ENCODE measurements around the gene KIZ. TPM values are rescaled to one million over a fixed set of nuclear protein-coding genes. Genes with fewer than 3 reads are reported as not detected.

KIZ gene
- total RNA-seq, 4 donors from 2014 or later = 37.5 to 45.6 (median 41.2) TPM

- no peak for TF ChIP-seq CTCF (IDR thresholded peaks at IDR 0.05; ENCODE audit: low read depth)
These were observed 17.5 kb downstream of the KIZ start for GRCh38 chr20:21143194-21143890.

- TF ChIP-seq CTCF (IDR thresholded peaks at IDR 0.05; ENCODE audit: low read depth) = no peak
These were observed 19.5 kb downstream of the KIZ start for GRCh38 chr20:21145424-21145823.

- TF ChIP-seq CTCF (IDR thresholded peaks at IDR 0.05; ENCODE audit: low read depth) = no peak
These were observed 20.3 kb downstream of the KIZ start for GRCh38 chr20:21146215-21146614.

- TF ChIP-seq CTCF (IDR thresholded peaks at IDR 0.05; ENCODE audit: low read depth) = no peak
These were observed 21.7 kb downstream of the KIZ start for GRCh38 chr20:21147593-21147992.

- no peak for TF ChIP-seq CTCF (IDR thresholded peaks at IDR 0.05; ENCODE audit: low read depth)
These were observed 23.5 kb downstream of the KIZ start for GRCh38 chr20:21149344-21149743.

- no peak for TF ChIP-seq CTCF (IDR thresholded peaks at IDR 0.05; ENCODE audit: low read depth)
These were observed 25.9 kb downstream of the KIZ start for GRCh38 chr20:21151791-21152190.

- TF ChIP-seq CTCF (IDR thresholded peaks at IDR 0.05; ENCODE audit: low read depth) = no peak
These were observed 28.8 kb downstream of the KIZ start for GRCh38 chr20:21154692-21155091.
